Right lobe of liver (tissue), 4 donors: ENCODE results near the gene UGT1A9.

ENCODE experiments used
- CTCF ChIP-seq, 4 donors: fragments of 200-600 bp in 3 of 4; fragments of 450-650 bp in 1 of 4; IDR thresholded peaks; one replicate each; pipeline versions ENCODE4 v1.5.1 to v1.8.0; 2016 to 2022; ENCODE audit warnings: antibody characterized with exemption in 4 of 4, mild to moderate bottlenecking in 2 of 4
- POLR2A ChIP-seq: fragments of 450-650 bp; IDR thresholded peaks from one replicate; pipeline ENCODE4 v1.6.1; 2017; ENCODE audit warnings: antibody characterized with exemption, mild to moderate bottlenecking
- donor health status: DM: no; HTN: no; CAD: no.
- donor health status: DM: no; HTN: no; CAD: no.
- donor health status: DM: no; HTN: yes; CAD: no.

GRCh38 chr2:233768076-233768475 lies 96.4 kb downstream of the UGT1A9 start:
- TF ChIP-seq CTCF (IDR thresholded peaks at IDR 0.05) (no peak), POLR2A (no peak)
